Uterus (tissue), 4 donors: ENCODE data around the gene STUB1. TPM values are rescaled to one million over a fixed set of nuclear protein-coding genes. Genes with fewer than 3 reads are reported as not detected.
A peak's percentile ranks its signal among the peaks of the same experiment; 100 is the strongest.
"Not testable (repeated sequence)": the region's sequence is repeated elsewhere in the genome, so short reads cannot be mapped to it uniquely, and the experiment has no call there.

Source experiments
- DNase-seq, 2 donors: peaks; one replicate each; pipeline ENCODE4 v3.0.0-alpha.2; 2019 to 2020
- H3K27ac ChIP-seq, 2 donors: fragments of 200-600 bp; sonication (generic); 1 replicate in 1 of 2; 2 replicates in 1 of 2; pipeline ENCODE4 v1.5.1; 2016 to 2018
- H3K27me3 ChIP-seq, 2 donors: fragments of 200-600 bp; sonication (generic); one replicate each; pipeline ENCODE4 v1.5.1; 2018 to 2019; ENCODE audit warnings: control low read depth in 1 of 2
- H3K36me3 ChIP-seq, 2 donors: fragments of 200-600 bp; sonication (generic); one replicate each; pipeline ENCODE4 v1.5.1; 2019; ENCODE audit warnings: control low read depth in 1 of 2
- H3K4me1 ChIP-seq, 2 donors: fragments of 200-600 bp; sonication (generic); one replicate each; pipeline ENCODE4 v1.5.1; 2018 to 2019; ENCODE audit warnings: control low read depth in 1 of 2
- H3K4me3 ChIP-seq, 2 donors: fragments of 200-600 bp; sonication (generic); 1 replicate in 1 of 2; 2 replicates in 1 of 2; pipeline ENCODE4 v1.5.1; 2018 to 2019; ENCODE audit warnings: mild to moderate bottlenecking in 1 of 2
- H3K9me3 ChIP-seq, 2 donors: fragments of 200-600 bp; sonication (generic); one replicate each; pipeline ENCODE4 v1.5.1; 2019; ENCODE audit warnings: control low read depth in 1 of 2
- POLR2A ChIP-seq, 2 donors: fragments of 450-650 bp; IDR thresholded peaks; one replicate each; pipeline ENCODE4 v1.6.1; 2016; ENCODE audit warnings: antibody characterized with exemption in 2 of 2, mild to moderate bottlenecking in 1 of 2, moderate library complexity in 1 of 2
- intact Hi-C: fragments of 100-400 bp; cut with DNase I; formaldehyde crosslinking; loops from one replicate; pipeline ENCODE4 v1.15.1; 2023; ENCODE audit warnings: low total_unique reads
- total RNA-seq, 4 donors: library from RNA; depleted of rRNA in 3 of 4; stranded (reverse); fragments of >200 nt in 3 of 4; gene quantifications; one replicate each; pipeline versions ENCODE4 v1.1.0 to v1.2.4, GENCODE V29; 2014 to 2023
- TF ChIP-seq, protein P1 (sequence below), 4 experiments: fragments of 200-600 bp in 2 of 4; fragments of 450-650 bp in 2 of 4; sonication (generic) in 2 of 4; IDR thresholded peaks; one replicate each; pipeline ENCODE4 v1.5.1; 2016 to 2019; ENCODE audit warnings: antibody characterized with exemption in 4 of 4, mild to moderate bottlenecking in 2 of 4, moderate library complexity in 1 of 4
- donor health status: DM: yes; HTN: yes; CAD: no.

The STUB1 gene
- total RNA-seq, 4 donors from 2014 or later = 62.7 to 212 (median 93.3) TPM

DNA sequence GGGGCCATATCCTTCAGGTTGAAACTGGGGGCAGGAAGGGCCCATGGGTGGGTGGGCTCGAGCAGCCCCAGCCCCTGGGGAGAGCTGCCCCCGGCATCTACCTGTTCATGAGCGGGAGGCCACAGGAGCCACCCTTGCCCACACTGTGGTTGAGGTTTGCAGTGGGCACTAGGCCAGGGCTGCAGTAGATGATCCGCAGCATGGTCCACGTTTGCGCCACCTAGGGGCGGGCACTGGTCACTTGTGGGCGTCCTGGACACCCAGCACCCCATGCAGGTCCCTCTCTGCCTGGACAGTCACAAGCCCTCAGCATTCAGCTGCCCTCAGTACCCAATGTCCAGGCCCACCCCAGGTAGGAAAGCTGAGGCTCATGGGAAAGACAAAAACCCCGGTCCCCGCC is 5.8 kb downstream of the STUB1 start:
- DNase-seq = no peak
- Histone ChIP-seq H3K36me3 (no peaks in the 10 kb centered on the region), H3K4me3 (no peak overlapping the region), H3K27ac (no peak overlapping the region), H3K27me3 (no peaks in the 10 kb centered on the region), H3K9me3 (no peaks in the 10 kb centered on the region), H3K4me1 (peaks cover 7 to 42% of the 10 kb centered on the region in 2 donors)
- intact Hi-C loops = no loop called here
- TF ChIP-seq POLR2A (IDR thresholded peaks at IDR 0.05) = no peak
- TF ChIP-seq, protein P1, sequence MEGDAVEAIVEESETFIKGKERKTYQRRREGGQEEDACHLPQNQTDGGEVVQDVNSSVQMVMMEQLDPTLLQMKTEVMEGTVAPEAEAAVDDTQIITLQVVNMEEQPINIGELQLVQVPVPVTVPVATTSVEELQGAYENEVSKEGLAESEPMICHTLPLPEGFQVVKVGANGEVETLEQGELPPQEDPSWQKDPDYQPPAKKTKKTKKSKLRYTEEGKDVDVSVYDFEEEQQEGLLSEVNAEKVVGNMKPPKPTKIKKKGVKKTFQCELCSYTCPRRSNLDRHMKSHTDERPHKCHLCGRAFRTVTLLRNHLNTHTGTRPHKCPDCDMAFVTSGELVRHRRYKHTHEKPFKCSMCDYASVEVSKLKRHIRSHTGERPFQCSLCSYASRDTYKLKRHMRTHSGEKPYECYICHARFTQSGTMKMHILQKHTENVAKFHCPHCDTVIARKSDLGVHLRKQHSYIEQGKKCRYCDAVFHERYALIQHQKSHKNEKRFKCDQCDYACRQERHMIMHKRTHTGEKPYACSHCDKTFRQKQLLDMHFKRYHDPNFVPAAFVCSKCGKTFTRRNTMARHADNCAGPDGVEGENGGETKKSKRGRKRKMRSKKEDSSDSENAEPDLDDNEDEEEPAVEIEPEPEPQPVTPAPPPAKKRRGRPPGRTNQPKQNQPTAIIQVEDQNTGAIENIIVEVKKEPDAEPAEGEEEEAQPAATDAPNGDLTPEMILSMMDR (IDR thresholded peaks at IDR 0.05) = no peak

DNA sequence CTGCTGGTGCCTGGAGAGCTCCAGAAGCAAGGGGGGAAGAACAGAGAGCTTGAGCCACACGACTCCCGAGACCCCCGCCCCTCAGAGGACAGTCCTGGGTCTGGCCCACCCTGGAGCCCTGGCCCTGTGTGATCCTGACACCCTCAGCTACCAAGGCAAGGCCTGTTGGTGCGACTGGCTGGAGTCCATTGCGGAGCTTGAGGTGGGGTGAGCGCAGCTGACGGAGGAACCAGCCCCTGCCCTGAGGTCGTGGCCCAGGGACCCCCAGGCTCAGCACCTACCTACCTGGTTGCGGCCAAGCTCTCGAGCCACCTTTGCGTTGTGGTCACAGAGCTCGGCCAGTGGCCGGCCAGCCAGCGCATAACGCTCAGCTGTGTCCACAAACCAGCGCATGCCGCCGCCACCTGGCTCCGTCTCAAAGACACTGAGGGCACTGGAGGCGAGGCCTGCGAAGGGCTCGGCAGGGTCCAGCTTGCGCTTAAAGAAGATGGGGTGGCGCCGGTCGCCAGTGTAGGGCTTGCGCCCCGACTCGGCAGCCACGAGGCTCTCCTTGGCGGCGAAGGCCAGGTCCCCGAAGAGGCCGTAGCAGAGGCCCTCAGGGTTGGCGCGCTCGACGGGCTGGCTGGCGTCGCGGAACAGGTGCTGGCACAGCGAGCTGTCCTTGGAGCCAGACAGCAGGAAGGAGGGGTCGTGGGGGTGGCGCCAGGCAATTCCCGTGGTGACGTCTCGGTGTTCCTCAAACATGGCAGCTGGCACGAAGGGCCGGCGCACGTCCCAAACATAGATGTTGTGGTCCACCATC is 6.5 kb downstream of the STUB1 start:
- Histone ChIP-seq H3K4me3 (no peak overlapping the region), H3K27me3 (no peaks in the 10 kb centered on the region), H3K36me3 (no peaks in the 10 kb centered on the region), H3K9me3 (no peaks in the 10 kb centered on the region), H3K4me1 (peaks cover 7 to 35% of the 10 kb centered on the region in 2 donors), H3K27ac (no peak overlapping the region)
- DNase-seq = no peak
- TF ChIP-seq, protein P1 (IDR thresholded peaks at IDR 0.05) = no peak
- TF ChIP-seq POLR2A (IDR thresholded peaks at IDR 0.05) = no peak
- intact Hi-C loops = no loop called here

DNA sequence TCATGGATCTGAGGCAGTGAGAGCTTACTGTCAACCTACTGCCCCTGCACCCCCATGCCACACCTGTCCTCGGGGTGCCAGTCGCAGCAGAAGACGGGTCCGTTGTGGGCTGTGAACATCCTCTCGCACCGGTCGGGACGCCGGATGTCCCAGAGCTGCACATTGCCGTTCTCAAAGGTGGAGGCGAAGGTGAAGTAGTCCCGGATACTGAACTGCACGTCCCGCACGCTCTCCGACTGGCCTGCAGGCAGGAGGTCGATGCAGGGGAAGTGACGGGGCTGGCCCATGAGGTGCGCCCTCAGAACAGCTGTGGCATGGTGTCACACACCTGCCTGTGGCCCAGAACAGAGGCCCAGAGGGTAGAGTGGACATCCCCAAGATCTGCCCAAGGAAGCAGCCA is 7.3 kb downstream of the STUB1 start:
- no peaks in the 10 kb centered on the region for H3K27me3 ChIP-seq
- H3K4me3 ChIP-seq = no peak overlapping the region
- no peak for DNase-seq
- no peaks in the 10 kb centered on the region for H3K36me3 ChIP-seq
- H3K9me3 ChIP-seq = no peaks in the 10 kb centered on the region
- no peak for TF ChIP-seq POLR2A (IDR thresholded peaks at IDR 0.05)
- TF ChIP-seq, protein P1 (IDR thresholded peaks at IDR 0.05) = no peak
- intact Hi-C loops = no loop called here
- H3K4me1 ChIP-seq = peaks cover 7 to 30% of the 10 kb centered on the region in 2 donors
- no peak overlapping the region for H3K27ac ChIP-seq

DNA sequence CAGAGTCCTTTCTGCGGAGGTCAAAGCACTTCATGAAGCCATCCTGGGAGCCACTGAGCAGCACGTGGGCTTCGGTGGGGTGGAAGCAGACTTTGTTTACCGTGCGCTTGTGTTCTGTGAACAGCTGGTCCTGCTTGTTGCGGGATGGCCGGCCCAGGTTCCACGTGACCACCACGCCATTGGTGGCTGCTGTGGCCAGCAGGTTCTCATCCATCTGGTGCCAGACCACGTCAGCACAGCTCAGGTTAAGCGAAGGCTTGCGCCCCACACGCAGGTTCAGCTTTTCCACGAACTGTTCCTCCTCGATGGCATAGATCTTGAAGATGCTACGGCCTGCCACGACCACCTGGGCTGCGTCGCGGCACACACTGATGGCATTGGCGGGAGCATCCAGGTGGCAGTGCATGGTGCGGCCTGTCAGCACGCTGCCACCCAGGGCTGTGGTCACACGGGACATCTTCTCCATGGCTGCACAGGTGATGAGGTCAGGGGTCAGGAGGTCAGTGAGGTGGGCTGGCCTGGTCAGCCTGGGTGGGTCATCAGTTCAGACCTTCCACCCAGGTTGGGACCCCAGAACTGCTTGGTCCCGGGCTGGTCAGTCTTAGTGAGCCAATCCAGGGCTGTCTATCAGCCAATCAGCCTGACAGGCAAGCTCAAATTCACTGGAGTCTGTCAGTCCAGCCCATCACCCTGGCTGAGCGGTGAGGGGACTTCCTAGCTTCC is 9.1 kb downstream of the STUB1 start:
- Histone ChIP-seq H3K4me3 (peak overlapping the region; percentile 84 to 89), H3K36me3 (no peaks in the 10 kb centered on the region), H3K27me3 (peaks cover 3 to 7% of the 10 kb centered on the region in 2 donors), H3K9me3 (no peaks in the 10 kb centered on the region), H3K4me1 (peaks cover 7 to 27% of the 10 kb centered on the region in 2 donors), H3K27ac (peak overlapping the region; percentile 74 to 87)
- no peak for DNase-seq
- intact Hi-C loops = no loop called here
- TF ChIP-seq, protein P1 (IDR thresholded peaks at IDR 0.05) = no peak
- TF ChIP-seq POLR2A (IDR thresholded peaks at IDR 0.05) = no peak

DNA sequence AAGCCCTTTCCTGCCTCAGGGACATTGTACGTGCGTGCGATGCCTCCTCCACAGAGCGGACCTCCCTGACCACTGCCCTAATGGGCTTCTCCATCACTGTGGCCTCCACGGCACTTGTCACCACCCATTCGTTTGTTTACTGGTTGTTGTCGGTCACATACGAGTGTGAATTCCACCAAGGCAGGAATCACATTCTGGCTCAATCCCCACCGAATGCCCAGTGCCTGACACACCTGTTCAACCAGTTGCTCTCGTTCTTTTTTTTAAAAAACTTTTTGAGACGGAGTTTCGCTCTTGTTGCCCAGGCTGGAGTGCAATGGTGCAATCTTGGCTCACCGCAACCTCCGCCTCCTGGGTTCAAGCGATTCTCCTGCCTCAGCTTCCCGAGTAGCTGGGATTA is 11.0 kb downstream of the STUB1 start:
- H3K36me3 ChIP-seq, intact Hi-C loops, DNase-seq, H3K4me3 ChIP-seq, H3K27ac ChIP-seq, H3K9me3 ChIP-seq: not testable (repeated sequence)
- H3K27me3 ChIP-seq = peaks cover 17 to 22% of the 10 kb centered on the region in 2 donors
- H3K4me1 ChIP-seq = peaks cover 7 to 26% of the 10 kb centered on the region in 2 donors
